ENCODE data around the gene MAGI1. TPM values are rescaled to one million over a fixed set of nuclear protein-coding genes. Genes with fewer than 3 reads are reported as not detected.

The MAGI1 gene
- total RNA-seq, 2 experiments from 2014 or later = 0.47 to 0.51 TPM

GRCh38 chr3:65335587-65335986, 703.1 kb downstream of the MAGI1 start:
- intact Hi-C loops (cut with micrococcal nuclease) = no loop called here
- DNase-seq (no peak), ATAC-seq (no peak)
- ChIA-PET POLR2A (no interaction called here), CTCF (no interaction called here)
- Mint-ChIP-seq H3K4me3 (no peak overlapping the region), H3K4me1 (ENCODE audit: low read depth) (no peaks in the 10 kb centered on the region), H3K27ac (no peak overlapping the region), H3K36me3 (ENCODE audit: low read depth) (no peaks in the 10 kb centered on the region), H3K9me3 (peaks cover 5% of the 10 kb centered on the region), H3K27me3 (no peaks in the 10 kb centered on the region)
- TF ChIP-seq CTCF (IDR thresholded peaks at IDR 0.05) = no peak

DNA sequence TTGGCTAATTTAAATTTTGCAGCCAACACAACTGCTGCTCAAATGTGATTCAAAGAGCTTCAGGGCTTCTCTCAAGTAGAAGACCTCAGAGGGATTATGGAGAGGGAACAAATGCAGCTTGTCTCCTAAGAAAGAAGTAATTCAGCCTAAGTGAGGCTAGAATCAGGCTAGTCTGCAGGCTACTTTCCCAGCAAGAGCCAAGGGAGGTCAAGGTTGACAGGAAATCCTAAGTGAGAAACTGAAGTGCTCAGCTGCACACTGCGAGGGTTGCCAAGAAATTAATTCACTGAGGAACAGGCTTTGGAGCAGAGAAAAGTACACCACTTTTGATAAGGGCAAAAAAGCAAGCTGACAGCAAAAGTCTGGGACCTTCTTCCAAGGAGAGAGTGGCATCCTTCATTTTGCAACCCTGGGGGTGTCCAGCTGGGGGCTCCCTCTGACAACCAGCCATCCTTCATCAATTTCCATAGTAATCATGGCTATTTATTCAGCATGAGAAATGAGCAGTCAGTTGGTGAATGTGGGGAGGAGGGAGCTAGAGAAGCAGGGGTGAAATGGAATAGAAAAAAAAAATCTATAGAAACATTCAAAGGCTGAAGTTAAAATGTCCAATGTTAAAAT, 704.6 kb downstream of the MAGI1 start:
- POLR2A ChIA-PET = no interaction called here
- Mint-ChIP-seq H3K27ac (no peak overlapping the region), H3K9me3 (peaks cover 5% of the 10 kb centered on the region), H3K36me3 (ENCODE audit: low read depth) (no peaks in the 10 kb centered on the region), H3K4me1 (ENCODE audit: low read depth) (no peaks in the 10 kb centered on the region), H3K4me3 (no peak overlapping the region), H3K27me3 (no peaks in the 10 kb centered on the region)
- TF ChIP-seq CTCF (IDR thresholded peaks at IDR 0.05) = no peak
- CTCF ChIA-PET = no interaction called here
- intact Hi-C loops (cut with micrococcal nuclease) = no loop called here
- DNase-seq (no peak), ATAC-seq (no peak)

DNA sequence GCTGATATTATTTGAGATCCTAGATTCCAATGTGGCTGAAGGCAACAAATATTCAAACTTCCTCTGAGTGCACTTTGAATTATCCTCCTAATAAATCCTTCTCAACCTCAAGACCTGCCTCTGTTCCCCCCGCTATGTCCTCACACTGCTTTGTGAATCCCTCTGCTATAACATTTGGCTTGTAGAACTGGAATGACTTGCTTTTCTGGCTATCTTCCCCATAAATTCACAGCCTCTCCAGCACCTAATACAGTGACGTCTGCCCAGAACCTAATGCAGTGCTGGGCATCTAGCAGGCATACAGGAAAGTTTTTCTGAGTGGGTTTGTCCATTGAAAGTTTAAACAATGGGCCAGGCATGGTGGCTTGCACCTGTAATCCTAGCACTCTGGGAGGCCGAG, 707.0 kb downstream of the MAGI1 start:
- DNase-seq (no peak), ATAC-seq (no peak)
- no peak overlapping the region for H3K4me3 Mint-ChIP-seq
- ChIA-PET POLR2A (no interaction called here), CTCF (no interaction called here)
- intact Hi-C loops (cut with micrococcal nuclease) = no loop called here
- H3K9me3 Mint-ChIP-seq = peaks cover 8% of the 10 kb centered on the region
- H3K27ac Mint-ChIP-seq = no peak overlapping the region
- H3K4me1 Mint-ChIP-seq (ENCODE audit: low read depth) = no peaks in the 10 kb centered on the region
- H3K36me3 Mint-ChIP-seq (ENCODE audit: low read depth) = no peaks in the 10 kb centered on the region
- no peaks in the 10 kb centered on the region for H3K27me3 Mint-ChIP-seq
- no peak for TF ChIP-seq CTCF (IDR thresholded peaks at IDR 0.05)

GRCh38 chr3:65330072-65330471, 708.6 kb downstream of the MAGI1 start:
- no peak for ATAC-seq
- no peak for TF ChIP-seq CTCF (IDR thresholded peaks at IDR 0.05)
- H3K4me1 Mint-ChIP-seq (ENCODE audit: low read depth) = no peaks in the 10 kb centered on the region
- H3K27ac Mint-ChIP-seq = no peak overlapping the region
- H3K4me3 Mint-ChIP-seq = no peak overlapping the region
- intact Hi-C loops (cut with micrococcal nuclease) = no loop called here
- POLR2A ChIA-PET = interaction anchor here (0.6 kb wide), 1 partner anchor 997 kb away, joined by 3 read pairs; no protein-coding TSS in a partner anchor
- H3K9me3 Mint-ChIP-seq = peaks cover 3% of the 10 kb centered on the region
- CTCF ChIA-PET = interaction anchor here (0.9 kb wide), 1 partner anchor 190 kb away, joined by 3 read pairs; no protein-coding TSS in a partner anchor
- DNase-seq = no peak
- H3K27me3 Mint-ChIP-seq = no peaks in the 10 kb centered on the region
- H3K36me3 Mint-ChIP-seq (ENCODE audit: low read depth) = no peaks in the 10 kb centered on the region

- Mint-ChIP-seq H3K4me3 (no peak overlapping the region), H3K36me3 (ENCODE audit: low read depth) (no peaks in the 10 kb centered on the region), H3K4me1 (ENCODE audit: low read depth) (no peaks in the 10 kb centered on the region), H3K27ac (no peak overlapping the region), H3K9me3 (peaks cover 3% of the 10 kb centered on the region), H3K27me3 (no peaks in the 10 kb centered on the region)
- TF ChIP-seq CTCF (IDR thresholded peaks at IDR 0.05) = no peak
- CTCF ChIA-PET = no interaction called here
- ATAC-seq (no peak), DNase-seq (no peak)
- intact Hi-C loops (cut with micrococcal nuclease) = no loop called here
- POLR2A ChIA-PET = no interaction called here
These were observed 710.6 kb downstream of the MAGI1 start for GRCh38 chr3:65328148-65328547.
